Fibroblast of pulmonary artery (primary cell): ENCODE data around the gene VAMP2.

Experiments
- DNase-seq: peaks from one replicate; pipeline ENCODE4 v3.0.0-alpha.2; 2010; ENCODE audit warnings: low read depth
- H3K4me3 ChIP-seq: replicated peaks from 2 replicates; pipeline ENCODE4 v1.5.1; 2011; ENCODE audit warnings: low read depth, mild to moderate bottlenecking, control low read depth, low read length, moderate library complexity
- CTCF ChIP-seq: IDR thresholded peaks from 2 replicates; pipeline ENCODE4 v1.5.1; 2011; ENCODE audit warnings: mild to moderate bottlenecking, control low read depth, low read length, inconsistent platforms; ENCODE audit errors: missing control alignments

VAMP2 gene

GRCh38 chr17:8140065-8141029 lies 22.4 kb downstream of the VAMP2 start:
- no peak overlapping the region for H3K4me3 ChIP-seq
- TF ChIP-seq CTCF = no peak

DNA sequence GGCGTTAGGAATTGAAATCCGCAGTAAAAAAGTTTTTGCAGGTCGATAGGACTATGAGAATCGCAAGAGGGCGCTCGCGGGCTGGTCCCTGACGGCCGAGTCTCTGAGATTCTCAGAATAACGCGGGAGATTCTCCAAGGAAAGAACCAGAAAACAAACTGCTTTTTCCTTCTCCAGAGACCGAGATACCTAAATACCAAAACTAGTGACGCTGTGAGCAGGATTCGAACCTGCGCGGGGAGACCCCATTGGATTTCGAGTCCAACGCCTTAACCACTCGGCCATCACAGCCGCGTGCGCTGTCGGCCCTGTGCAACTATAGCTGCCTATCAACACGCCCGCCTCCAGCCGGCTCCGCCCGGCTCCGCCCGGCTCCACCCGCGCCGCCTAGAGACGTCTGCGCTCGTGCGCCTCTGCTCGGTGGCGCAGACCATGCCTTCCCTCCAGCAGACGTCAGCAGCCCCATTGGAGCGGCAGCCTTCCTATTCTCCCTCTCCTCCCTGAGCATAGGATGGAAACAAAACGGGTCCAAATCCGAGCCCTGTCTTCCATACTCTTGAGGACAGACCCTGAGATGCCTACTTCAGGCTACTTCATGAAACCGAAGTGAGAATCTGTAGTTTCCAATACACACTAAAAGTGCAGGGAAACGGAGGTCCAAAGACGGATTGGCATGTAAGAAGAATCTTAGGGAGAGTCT lies 23.9 kb downstream of the VAMP2 start:
- peak overlapping the region; percentile 44 for H3K4me3 ChIP-seq
- TF ChIP-seq CTCF = peak; percentile 91
- DNase-seq = peak; percentile 98

More at GRCh38 chr17:8140065-8141029, 22.4 kb downstream of the VAMP2 start:
- no peak for DNase-seq

DNA sequence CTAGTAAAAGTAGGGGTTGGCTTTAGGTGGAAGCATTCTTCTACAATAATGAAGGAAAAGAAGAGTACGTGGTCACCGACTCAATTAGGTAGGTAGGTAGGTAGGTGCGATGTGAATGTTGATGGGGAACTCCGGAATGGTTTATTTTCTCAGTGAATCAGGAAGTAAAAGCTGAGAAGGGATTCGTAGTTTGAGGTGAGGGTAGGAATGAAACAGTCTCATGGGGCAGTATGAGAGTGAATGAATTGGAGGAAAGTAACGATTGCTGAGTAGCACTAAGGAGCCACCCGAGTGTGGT lies 24.4 kb downstream of the VAMP2 start:
- peak overlapping the region; percentile 39 for H3K4me3 ChIP-seq
- TF ChIP-seq CTCF = no peak
- no peak for DNase-seq

- no peak for TF ChIP-seq CTCF
- peak overlapping the region; percentile 39 for H3K4me3 ChIP-seq
- DNase-seq = no peak
These were observed 24.9 kb downstream of the VAMP2 start for GRCh38 chr17:8137645-8138373.

DNA sequence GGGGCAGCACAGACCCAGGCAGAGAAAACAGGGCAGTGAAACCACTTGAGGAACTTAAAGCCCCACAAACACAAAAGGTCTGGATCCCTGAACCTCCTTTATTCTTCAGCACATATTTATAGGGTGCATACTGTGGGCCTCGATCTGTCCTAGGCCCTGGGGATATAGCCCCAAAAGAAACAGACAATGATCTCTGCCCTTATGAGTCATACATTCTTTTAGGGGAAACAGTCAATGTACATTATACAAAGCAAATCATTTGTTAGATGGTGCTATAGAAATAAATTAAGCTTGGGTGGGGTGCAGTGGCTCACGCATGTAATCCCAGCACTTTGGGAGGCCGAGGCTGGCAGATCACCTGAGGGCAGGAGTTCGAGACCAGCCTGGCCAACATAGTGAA lies 28.8 kb downstream of the VAMP2 start:
- no peak overlapping the region for H3K4me3 ChIP-seq
- TF ChIP-seq CTCF = no peak
- no peak for DNase-seq

GRCh38 chr17:8133399-8133798 lies 29.3 kb downstream of the VAMP2 start:
- DNase-seq = no peak
- no peak overlapping the region for H3K4me3 ChIP-seq
- TF ChIP-seq CTCF = no peak
